ENCODE data around the gene GOT2.
"Not testable (repeated sequence)": the region's sequence is repeated elsewhere in the genome, so short reads cannot be mapped to it uniquely, and the experiment has no call there.

The GOT2 gene

GRCh38 chr16:58717994-58718393, 16.1 kb downstream of the GOT2 start:
- DNase-seq (ENCODE audit: low read depth), result no peak

DNA sequence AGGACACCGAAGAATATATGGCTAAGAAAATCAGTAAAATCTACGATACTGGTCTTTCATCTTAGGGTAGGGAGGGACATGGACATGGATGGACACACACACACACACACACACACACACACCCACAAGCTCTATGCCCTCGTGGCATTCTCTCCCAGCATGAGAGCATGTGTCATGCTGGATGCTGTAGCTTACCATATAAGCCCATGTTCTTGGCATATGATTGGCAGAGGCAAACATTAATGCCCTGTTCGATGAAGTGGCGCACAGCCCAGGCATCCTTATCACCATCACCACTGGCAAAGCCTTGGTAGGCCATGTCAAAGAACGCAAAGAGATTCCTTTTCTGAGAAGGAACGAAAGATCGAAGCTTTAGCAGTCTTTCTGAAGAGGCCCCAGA, 17.6 kb downstream of the GOT2 start:
- DNase-seq (ENCODE audit: low read depth), result no peak

- no peak for DNase-seq (ENCODE audit: low read depth)
Measured at GRCh38 chr16:58713742-58714141, 20.4 kb downstream of the GOT2 start.

GRCh38 chr16:58709333-58709732, 24.8 kb downstream of the GOT2 start:
- DNase-seq (ENCODE audit: low read depth), result no peak

DNA sequence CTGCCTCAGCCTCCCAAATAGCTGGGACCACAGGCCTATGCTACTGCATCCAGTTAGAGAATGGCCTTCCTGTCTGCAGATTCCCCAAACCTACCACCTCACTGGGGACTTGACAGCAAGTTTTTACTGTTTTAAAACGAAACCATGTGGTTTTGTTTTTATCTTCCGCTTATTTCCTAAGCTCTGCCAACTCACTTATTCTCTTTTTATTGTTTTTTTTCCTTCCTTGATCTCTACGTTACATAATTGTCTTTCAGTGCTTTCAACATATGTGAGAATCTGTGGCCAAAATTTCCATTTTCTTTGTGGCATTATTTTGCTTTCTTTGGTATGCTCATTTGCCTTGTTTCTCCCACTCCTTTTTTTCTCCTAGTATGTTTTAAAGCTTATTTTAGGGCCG, 35.0 kb downstream of the GOT2 start:
- no peak for DNase-seq (ENCODE audit: low read depth)

GRCh38 chr16:58695368-58695767, 38.7 kb downstream of the GOT2 start:
- no peak for DNase-seq (ENCODE audit: low read depth)

GRCh38 chr16:58692450-58692849, 41.7 kb downstream of the GOT2 start:
- no peak for DNase-seq (ENCODE audit: low read depth)

DNA sequence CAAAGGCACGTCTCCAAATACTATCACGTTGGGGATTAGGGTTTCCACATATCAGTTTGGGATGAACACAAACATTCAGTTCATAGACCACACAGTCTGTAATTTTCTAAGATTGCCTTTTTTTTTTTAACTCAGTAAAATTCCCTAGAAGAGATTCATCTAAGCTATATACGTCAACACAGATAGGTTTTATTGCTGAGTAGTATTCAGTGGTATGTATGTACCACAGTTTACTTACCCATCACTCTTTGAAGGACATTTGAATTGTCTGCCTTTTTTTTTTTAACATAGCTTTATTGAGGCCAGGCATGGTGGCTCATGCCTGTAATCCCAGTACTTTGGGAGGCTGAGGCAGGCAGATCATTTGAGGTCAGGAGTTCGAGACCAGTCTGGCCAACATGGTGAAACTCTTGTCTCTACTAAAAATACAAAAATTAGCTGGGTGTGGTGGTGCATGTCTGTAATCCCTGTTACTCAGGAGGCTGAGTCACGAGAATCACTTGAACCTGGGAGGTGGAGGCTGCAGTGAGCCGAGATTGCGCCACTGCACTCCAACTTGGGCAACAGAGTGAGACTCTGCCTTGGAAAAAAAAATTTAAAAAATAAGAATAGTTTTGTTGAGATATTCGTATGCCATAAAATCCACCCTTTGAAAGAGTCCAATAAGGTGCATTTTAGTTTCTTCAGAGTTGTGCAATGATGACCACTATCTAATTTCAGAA, 47.0 kb downstream of the GOT2 start:
- DNase-seq (ENCODE audit: low read depth), result not testable (repeated sequence)

DNA sequence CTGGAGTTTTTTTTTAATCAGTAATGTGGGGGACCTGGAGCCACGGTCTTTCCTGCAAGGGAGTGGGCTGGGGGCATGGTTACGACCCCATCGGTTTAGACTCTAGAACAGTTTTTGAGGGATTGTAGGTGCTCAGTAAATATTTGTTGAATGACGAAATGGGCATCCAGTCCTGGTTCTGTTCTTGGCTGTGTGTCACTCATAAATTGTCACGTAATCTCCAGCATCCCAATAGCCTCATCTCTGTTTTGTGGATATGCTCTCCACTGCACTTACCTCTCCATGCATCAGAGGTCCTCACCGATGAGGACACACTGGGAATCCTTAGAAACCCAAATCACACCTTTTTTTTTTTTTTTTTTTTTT, 49.0 kb downstream of the GOT2 start:
- DNase-seq (ENCODE audit: low read depth), result no peak

DNA sequence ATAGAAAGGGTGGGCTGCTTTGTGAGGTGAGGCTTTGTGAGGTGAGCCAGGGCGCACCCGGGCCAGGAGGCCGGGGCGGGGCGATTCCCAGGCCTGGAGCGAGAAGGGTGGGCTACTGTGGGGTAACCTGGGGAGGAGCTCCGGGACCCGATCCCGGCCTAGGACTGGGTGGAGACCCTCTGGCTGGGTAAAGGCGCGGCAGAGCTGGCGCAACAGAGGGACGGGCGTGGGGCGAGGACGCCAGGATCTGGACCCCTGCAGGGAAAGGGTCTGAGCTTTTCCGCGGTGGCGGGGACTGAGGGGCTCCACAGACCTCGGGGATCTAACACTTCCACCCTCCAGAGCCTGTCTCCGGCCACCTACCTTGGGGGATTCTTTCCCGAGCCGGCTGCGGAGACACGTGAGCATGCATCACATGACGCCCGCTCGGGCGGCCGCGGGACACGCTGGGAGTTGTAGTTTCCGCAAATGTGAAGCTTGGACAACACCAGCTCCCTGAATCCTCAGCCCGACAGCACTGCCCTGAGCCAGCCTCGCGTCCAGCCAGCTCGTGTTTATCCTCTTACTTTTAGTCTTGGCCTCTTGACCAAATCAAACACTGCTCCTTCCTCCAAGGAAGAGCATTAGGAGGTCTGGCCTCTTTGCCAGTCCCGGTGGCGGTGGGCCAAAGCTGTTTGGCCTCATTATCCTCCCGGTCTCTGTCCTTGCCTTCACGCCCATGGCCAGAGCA, 49.6 kb downstream of the GOT2 start, which contains the start of gene SLC38A7:
TSS of gene SLC38A7 (minus strand) at position 417 of the 730 bp plus-strand sequence. CDS start 4,644 bp downstream, outside the sequence.
- DNase-seq (ENCODE audit: low read depth), result peak; percentile 35

GRCh38 chr16:58684001-58684353, 50.1 kb downstream of the GOT2 start:
- no peak for DNase-seq (ENCODE audit: low read depth)

- DNase-seq (ENCODE audit: low read depth), result no peak
Measured at GRCh38 chr16:58679763-58680162, 54.4 kb downstream of the GOT2 start.

DNA sequence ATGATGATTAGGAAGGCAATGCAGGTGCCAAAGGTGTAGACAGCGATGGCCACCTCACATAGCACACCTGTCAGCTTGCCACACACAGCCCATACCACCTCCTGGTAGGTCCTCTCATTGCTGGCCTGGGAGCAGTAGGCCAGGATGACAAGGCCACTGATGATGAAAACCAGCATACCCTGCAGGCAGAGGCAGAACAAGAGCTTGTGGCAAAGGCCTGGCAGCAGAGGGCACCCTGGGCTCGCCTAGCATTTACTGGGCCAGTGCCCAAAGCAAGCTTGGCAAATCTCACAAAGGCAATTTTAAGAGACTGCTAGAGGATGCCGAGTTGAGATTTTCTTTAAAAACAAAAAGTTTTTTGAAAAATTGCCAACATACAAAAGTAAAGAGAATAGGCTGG, 55.4 kb downstream of the GOT2 start:
- DNase-seq (ENCODE audit: low read depth), result no peak

DNA sequence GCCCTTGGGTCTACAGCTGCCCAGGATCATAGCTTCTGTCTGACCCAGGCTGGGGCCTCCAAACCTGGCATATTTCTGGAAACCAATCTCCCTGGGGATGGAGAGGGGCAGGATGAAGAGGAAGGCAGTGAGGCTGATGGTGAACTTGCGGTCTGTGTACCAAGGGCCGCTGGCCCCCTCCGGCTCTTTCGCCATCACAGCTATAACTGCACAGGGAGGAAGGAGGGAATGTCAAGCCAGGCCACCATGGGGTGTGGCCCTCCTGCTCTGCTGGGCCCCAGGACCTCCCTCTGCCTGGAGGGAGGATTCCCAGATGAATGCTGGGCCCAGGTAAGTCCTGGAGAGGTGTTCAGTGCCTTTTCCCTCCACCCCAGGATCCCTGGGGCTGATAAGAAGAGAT, 55.8 kb downstream of the GOT2 start:
- DNase-seq (ENCODE audit: low read depth), result no peak

GRCh38 chr16:58670946-58671583, 63.1 kb downstream of the GOT2 start:
- DNase-seq (ENCODE audit: low read depth), result no peak

GRCh38 chr16:58670177-58670576, 63.9 kb downstream of the GOT2 start:
- DNase-seq (ENCODE audit: low read depth), result no peak

DNA sequence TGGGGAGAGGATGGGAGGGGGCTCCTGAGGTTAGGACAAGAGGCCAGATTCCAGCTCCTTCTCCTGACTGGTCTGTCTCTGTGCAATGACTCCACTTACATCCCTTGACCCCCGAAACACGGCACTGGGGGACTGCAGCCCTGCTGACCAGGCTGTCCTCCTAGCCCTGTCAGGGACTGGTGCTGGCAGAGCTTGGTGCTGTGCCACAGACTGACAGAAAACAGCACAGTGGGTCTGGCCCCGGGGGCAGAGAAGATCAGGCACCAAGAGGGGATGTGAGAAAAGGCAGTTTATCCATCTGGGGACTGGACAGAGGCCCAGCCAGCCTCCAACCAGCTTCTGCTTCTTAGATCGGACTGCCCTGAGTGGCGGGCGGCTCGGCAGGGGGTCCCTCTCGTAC, 68.9 kb downstream of the GOT2 start:
- no peak for DNase-seq (ENCODE audit: low read depth)

- DNase-seq (ENCODE audit: low read depth), result no peak
Measured at GRCh38 chr16:58661199-58661830, 72.8 kb downstream of the GOT2 start.

GRCh38 chr16:58659911-58660310, 74.2 kb downstream of the GOT2 start:
- DNase-seq (ENCODE audit: low read depth), result not testable (repeated sequence)

- no peak for DNase-seq (ENCODE audit: low read depth)
Measured at GRCh38 chr16:58658796-58659211, 75.3 kb downstream of the GOT2 start.

Measured in CMK (cell line).